Trophoblast cell (in vitro differentiated cells and primary cell): ENCODE measurements around the gene TPSB2.

Source experiments
- DNase-seq, 2 donors: peaks; one replicate each; pipeline ENCODE4 v3.0.0-alpha.2; 2016
- H2AFZ ChIP-seq: 2 replicates; pipeline ENCODE4 v1.6.1; 2013; ENCODE audit warnings: low read length, moderate library complexity, mild to moderate bottlenecking; ENCODE audit not compliant: insufficient read depth, poor library complexity
- H2AK5ac ChIP-seq: 2 replicates; pipeline ENCODE4 v1.6.1; 2013; ENCODE audit warnings: mild to moderate bottlenecking, low read length
- H2BK120ac ChIP-seq: 2 replicates; pipeline ENCODE4 v1.6.1; 2013; ENCODE audit warnings: low read length, mild to moderate bottlenecking, moderate library complexity; ENCODE audit not compliant: insufficient read depth, poor library complexity
- H2BK12ac ChIP-seq: 2 replicates; pipeline ENCODE4 v1.6.1; 2013; ENCODE audit warnings: mild to moderate bottlenecking, low read length, moderate library complexity
- H2BK5ac ChIP-seq: 2 replicates; pipeline ENCODE4 v1.6.1; 2013; ENCODE audit warnings: low read length, low read depth, moderate library complexity, mild to moderate bottlenecking; ENCODE audit not compliant: poor library complexity
- H3K14ac ChIP-seq: 2 replicates; pipeline ENCODE4 v1.6.1; 2013; ENCODE audit warnings: mild to moderate bottlenecking, low read length
- H3K18ac ChIP-seq: 2 replicates; pipeline ENCODE4 v1.6.1; 2013; ENCODE audit warnings: mild to moderate bottlenecking, low read length
- H3K23ac ChIP-seq: 2 replicates; pipeline ENCODE4 v1.6.1; 2013; ENCODE audit warnings: low read length
- H3K27ac ChIP-seq: 2 replicates; pipeline ENCODE4 v1.5.1; 2013; ENCODE audit warnings: low read depth, mild to moderate bottlenecking, inconsistent platforms, low read length, moderate library complexity
- H3K27me3 ChIP-seq: 2 replicates; pipeline ENCODE4 v1.6.1; 2013; ENCODE audit warnings: inconsistent platforms, mild to moderate bottlenecking, low read length, moderate library complexity; ENCODE audit not compliant: insufficient read depth
- H3K36me3 ChIP-seq, 2 experiments: 1 replicate in 1 of 2; 2 replicates in 1 of 2; pipeline ENCODE4 v1.6.1; 2013; ENCODE audit warnings: low read length in 2 of 2, mild to moderate bottlenecking in 2 of 2, moderate library complexity in 1 of 2; ENCODE audit not compliant: insufficient read depth in 2 of 2, control insufficient read depth in 1 of 2
- H3K4ac ChIP-seq: 2 replicates; pipeline ENCODE4 v1.6.1; 2013; ENCODE audit warnings: low read depth, mild to moderate bottlenecking, low read length, moderate library complexity
- H3K4me1 ChIP-seq, 2 experiments: 1 replicate in 1 of 2; 2 replicates in 1 of 2; pipeline ENCODE4 v1.6.1; 2013; ENCODE audit warnings: low read length in 2 of 2, mild to moderate bottlenecking in 2 of 2, moderate library complexity in 1 of 2; ENCODE audit not compliant: insufficient read depth in 2 of 2, control insufficient read depth in 1 of 2
- H3K4me2 ChIP-seq: 2 replicates; pipeline ENCODE4 v1.6.1; 2013; ENCODE audit warnings: inconsistent platforms, mild to moderate bottlenecking, low read length, moderate library complexity
- H3K4me3 ChIP-seq: 2 replicates; pipeline ENCODE4 v1.5.1; 2013; ENCODE audit warnings: mild to moderate bottlenecking, low read depth, low read length, inconsistent platforms
- H3K79me1 ChIP-seq: one replicate; pipeline ENCODE4 v1.6.1; 2013; ENCODE audit warnings: low read length
- H3K79me2 ChIP-seq: 2 replicates; pipeline ENCODE4 v1.6.1; 2013; ENCODE audit warnings: low read length, mild to moderate bottlenecking; ENCODE audit not compliant: control insufficient read depth, insufficient read depth, poor library complexity
- H3K9ac ChIP-seq: 2 replicates; pipeline ENCODE4 v1.6.1; 2013; ENCODE audit warnings: mild to moderate bottlenecking, low read length
- H3K9me3 ChIP-seq: 2 replicates; pipeline ENCODE4 v1.6.1; 2013; ENCODE audit warnings: low read depth, mild to moderate bottlenecking, control low read depth, inconsistent platforms, low read length; ENCODE audit not compliant: insufficient read depth
- H4K12ac ChIP-seq: 2 replicates; pipeline ENCODE4 v1.6.1; 2013; ENCODE audit warnings: low read depth, mild to moderate bottlenecking, low read length, moderate library complexity
- H4K8ac ChIP-seq: 2 replicates; pipeline ENCODE4 v1.6.1; 2013; ENCODE audit warnings: low read depth, mild to moderate bottlenecking, low read length, moderate library complexity
- H4K91ac ChIP-seq: one replicate; pipeline ENCODE4 v1.6.1; 2013; ENCODE audit warnings: low read depth, mild to moderate bottlenecking, low read length, moderate library complexity
- WGBS: extraction: QIAGEN DNeasy Blood & Tissue Kit; methylation state at CpG from one replicate; pipeline ENCODE4 v1.1.7; 2013; ENCODE audit warnings: missing lambda C conversion rate; ENCODE audit not compliant: insufficient read length, insufficient coverage; ENCODE audit errors: extremely low coverage; 5-methylcytosine and 5-hydroxymethylcytosine counted together

TPSB2 gene

DNA sequence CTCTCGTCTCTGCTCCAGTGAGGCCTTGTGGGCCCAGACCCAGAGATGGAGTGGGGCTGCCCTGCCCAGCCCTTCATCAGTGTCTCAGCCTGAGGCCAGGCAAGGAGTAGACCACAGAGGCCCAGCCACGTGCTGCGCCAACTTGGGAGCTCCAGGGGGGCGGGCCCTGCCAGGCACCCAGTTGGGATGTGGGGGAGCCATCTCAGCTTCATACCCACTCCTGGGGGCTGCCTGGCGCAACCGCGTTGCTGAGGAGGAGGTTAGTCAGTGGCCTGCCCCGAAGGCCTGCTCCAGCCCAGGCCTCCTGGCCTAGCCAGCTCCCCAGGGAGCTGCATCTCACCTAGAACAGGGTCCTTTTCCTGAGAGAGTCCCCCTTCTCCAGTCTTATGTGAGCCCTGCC lies 16.8 kb downstream of the TPSB2 start:
- Histone ChIP-seq H3K4ac (no peak overlapping the region), H2BK120ac (no peak overlapping the region), H3K36me3 (no peaks in the 10 kb centered on the region), H4K8ac (no peak overlapping the region), H3K27ac (no peak overlapping the region), H2AFZ (no peak overlapping the region), H2BK5ac (no peak overlapping the region), H3K27me3 (no peaks in the 10 kb centered on the region), H3K4me2 (no peak overlapping the region), H3K9ac (no peak overlapping the region), H3K4me3 (no peak overlapping the region), H4K12ac (no peak overlapping the region), H4K91ac (no peak overlapping the region), H3K79me1 (no peaks in the 10 kb centered on the region), H3K23ac (no peak overlapping the region), H2BK12ac (no peak overlapping the region), H3K14ac (no peak overlapping the region), H2AK5ac (no peak overlapping the region), H3K18ac (no peak overlapping the region), H3K9me3 (no peaks in the 10 kb centered on the region), H3K79me2 (no peaks in the 10 kb centered on the region), H3K4me1 (no peaks in the 10 kb centered on the region)
- no peak for DNase-seq
- WGBS: no CpG with 5 or more reads among the region's 8 CpGs

DNA sequence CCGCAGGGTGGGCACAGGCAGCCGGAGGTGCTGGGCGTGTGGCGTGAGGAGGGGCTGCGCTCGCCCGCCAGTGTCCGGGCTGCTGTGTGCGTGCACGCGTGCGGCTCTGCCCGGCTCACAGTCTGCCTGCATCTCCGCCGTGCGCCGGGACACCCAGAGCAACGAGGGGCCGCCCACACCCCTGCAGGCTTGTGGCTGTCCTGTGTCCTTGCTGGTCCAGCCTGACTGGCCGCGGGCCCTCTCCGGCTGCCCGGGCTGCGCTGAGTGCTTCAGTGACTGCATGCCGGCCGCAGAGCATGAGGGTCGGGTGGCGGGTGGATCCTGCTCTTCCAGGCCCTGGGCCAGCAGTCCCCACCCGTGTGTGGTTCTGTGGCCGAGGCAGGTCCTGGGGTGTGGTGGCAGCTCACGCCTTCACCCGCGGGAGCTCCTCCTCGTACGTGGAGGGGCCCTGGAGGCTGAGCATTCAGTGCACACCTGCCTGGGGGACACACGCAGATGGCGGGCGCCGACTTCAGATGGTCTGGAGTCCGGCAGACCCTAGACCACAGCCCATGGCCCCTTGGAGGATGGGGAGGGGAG lies 17.3 kb downstream of the TPSB2 start:
- no peak overlapping the region for H2BK12ac ChIP-seq
- no peak overlapping the region for H4K91ac ChIP-seq
- H3K27ac ChIP-seq: no peak overlapping the region
- no peak overlapping the region for H3K4me2 ChIP-seq
- no CpG with 5 or more reads among the region's 40 CpGs for WGBS
- H3K79me2 ChIP-seq: no peaks in the 10 kb centered on the region
- no peaks in the 10 kb centered on the region for H3K36me3 ChIP-seq
- H4K8ac ChIP-seq: no peak overlapping the region
- no peak overlapping the region for H2BK120ac ChIP-seq
- H3K23ac ChIP-seq: no peak overlapping the region
- no peaks in the 10 kb centered on the region for H3K4me1 ChIP-seq
- H3K9me3 ChIP-seq: no peaks in the 10 kb centered on the region
- H3K4me3 ChIP-seq: no peak overlapping the region
- H4K12ac ChIP-seq: no peak overlapping the region
- no peak overlapping the region for H2AFZ ChIP-seq
- H3K79me1 ChIP-seq: no peaks in the 10 kb centered on the region
- no peaks in the 10 kb centered on the region for H3K27me3 ChIP-seq
- H3K9ac ChIP-seq: no peak overlapping the region
- no peak overlapping the region for H3K4ac ChIP-seq
- H3K14ac ChIP-seq: no peak overlapping the region
- H3K18ac ChIP-seq: no peak overlapping the region
- no peak for DNase-seq
- H2AK5ac ChIP-seq: no peak overlapping the region
- no peak overlapping the region for H2BK5ac ChIP-seq

DNA sequence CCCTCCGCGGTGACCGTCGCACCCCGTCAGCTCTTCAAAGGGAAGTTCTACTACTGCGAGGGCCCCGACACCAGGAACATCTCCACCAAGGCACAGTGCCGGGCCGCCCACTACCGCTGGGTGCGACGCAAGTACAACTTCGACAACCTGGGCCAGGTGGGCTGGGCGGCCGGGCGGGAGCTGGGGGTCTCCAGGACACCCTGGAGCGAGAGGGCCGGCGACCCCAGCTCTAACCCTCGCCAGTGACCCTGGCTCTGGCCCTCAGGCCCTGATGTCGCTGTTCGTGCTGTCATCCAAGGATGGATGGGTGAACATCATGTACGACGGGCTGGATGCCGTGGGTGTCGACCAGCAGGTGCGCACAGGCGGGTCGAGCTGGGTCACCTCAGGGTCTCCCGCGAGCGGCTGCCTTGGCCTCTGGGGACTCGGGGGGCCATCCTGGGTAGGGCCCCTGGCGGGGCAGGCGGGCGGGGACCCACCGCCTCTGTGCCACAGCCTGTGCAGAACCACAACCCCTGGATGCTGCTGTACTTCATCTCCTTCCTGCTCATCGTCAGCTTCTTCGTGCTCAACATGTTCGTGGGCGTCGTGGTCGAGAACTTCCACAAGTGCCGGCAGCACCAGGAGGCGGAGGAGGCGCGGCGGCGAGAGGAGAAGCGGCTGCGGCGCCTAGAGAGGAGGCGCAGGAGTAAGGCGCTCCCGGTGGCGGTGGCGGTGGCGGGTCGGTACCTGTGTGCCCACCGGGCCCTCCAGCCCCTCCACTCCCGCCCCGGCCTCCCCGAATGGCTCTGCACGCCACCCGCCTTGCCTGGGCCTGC lies 18.3 kb downstream of the TPSB2 start:
- no peak overlapping the region for H3K18ac ChIP-seq
- no peaks in the 10 kb centered on the region for H3K79me1 ChIP-seq
- no peaks in the 10 kb centered on the region for H3K79me2 ChIP-seq
- DNase-seq: no peak
- H2BK5ac ChIP-seq: no peak overlapping the region
- H2AFZ ChIP-seq: no peak overlapping the region
- no peaks in the 10 kb centered on the region for H3K27me3 ChIP-seq
- no peak overlapping the region for H2BK120ac ChIP-seq
- H3K27ac ChIP-seq: no peak overlapping the region
- no peaks in the 10 kb centered on the region for H3K36me3 ChIP-seq
- no peaks in the 10 kb centered on the region for H3K4me1 ChIP-seq
- H3K4ac ChIP-seq: no peak overlapping the region
- H3K14ac ChIP-seq: no peak overlapping the region
- H3K4me3 ChIP-seq: no peak overlapping the region
- no peak overlapping the region for H2AK5ac ChIP-seq
- H4K12ac ChIP-seq: no peak overlapping the region
- no peak overlapping the region for H4K91ac ChIP-seq
- no peak overlapping the region for H3K23ac ChIP-seq
- H3K9ac ChIP-seq: no peak overlapping the region
- no peak overlapping the region for H4K8ac ChIP-seq
- no peak overlapping the region for H3K4me2 ChIP-seq
- no peak overlapping the region for H2BK12ac ChIP-seq
- WGBS: no CpG with 5 or more reads among the region's 65 CpGs
- no peaks in the 10 kb centered on the region for H3K9me3 ChIP-seq

DNA sequence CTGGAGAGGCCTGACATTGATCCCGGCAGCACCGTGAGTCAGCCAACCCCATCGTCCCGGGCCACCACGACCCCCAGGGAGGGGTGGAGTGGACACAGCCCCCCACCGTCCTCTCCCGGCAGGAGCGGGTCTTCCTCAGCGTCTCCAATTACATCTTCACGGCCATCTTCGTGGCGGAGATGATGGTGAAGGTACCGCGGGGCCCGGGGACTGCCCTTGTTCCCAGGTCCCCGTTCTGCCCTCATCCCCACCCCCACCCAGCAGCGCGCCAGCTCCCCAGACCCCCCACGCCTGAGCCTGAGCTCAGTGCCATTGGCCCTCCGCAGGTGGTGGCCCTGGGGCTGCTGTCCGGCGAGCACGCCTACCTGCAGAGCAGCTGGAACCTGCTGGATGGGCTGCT lies 19.5 kb downstream of the TPSB2 start:
- no CpG with 5 or more reads among the region's 23 CpGs for WGBS
- H3K9ac ChIP-seq: no peak overlapping the region

More for the DNA sequence above, 19.5 kb downstream of the TPSB2 start:
- no peaks in the 10 kb centered on the region for H3K36me3 ChIP-seq
- no peaks in the 10 kb centered on the region for H3K27me3 ChIP-seq
- no peaks in the 10 kb centered on the region for H3K9me3 ChIP-seq
- DNase-seq: no peak
- no peak overlapping the region for H3K14ac ChIP-seq
- H3K18ac ChIP-seq: no peak overlapping the region
- no peak overlapping the region for H2AK5ac ChIP-seq
- H2BK5ac ChIP-seq: no peak overlapping the region
- no peak overlapping the region for H3K4me2 ChIP-seq
- H3K4me3 ChIP-seq: no peak overlapping the region
- H3K4me1 ChIP-seq: no peaks in the 10 kb centered on the region
- H4K12ac ChIP-seq: no peak overlapping the region
- H3K27ac ChIP-seq: no peak overlapping the region
- H4K8ac ChIP-seq: no peak overlapping the region
- no peak overlapping the region for H3K4ac ChIP-seq
- no peak overlapping the region for H2BK120ac ChIP-seq
- no peak overlapping the region for H2BK12ac ChIP-seq
- no peak overlapping the region for H3K23ac ChIP-seq
- H3K79me2 ChIP-seq: no peaks in the 10 kb centered on the region
- H3K79me1 ChIP-seq: no peaks in the 10 kb centered on the region
- H4K91ac ChIP-seq: no peak overlapping the region
- H2AFZ ChIP-seq: no peak overlapping the region
